CD14-positive monocyte (primary cell): ENCODE measurements around the gene NDUFB10. TPM values are rescaled to one million over a fixed set of nuclear protein-coding genes. Genes with fewer than 3 reads are reported as not detected.

Experiments
- DNase-seq, 3 donors: peaks; one replicate each; pipeline ENCODE4 v3.0.0-alpha.2; 2011 to 2022
- H2AFZ ChIP-seq: 2 replicates; pipeline ENCODE4 v1.6.0; 2012; ENCODE audit warnings: mild to moderate bottlenecking, low read depth, low read length, inconsistent platforms; ENCODE audit not compliant: insufficient read depth, poor library complexity, severe bottlenecking
- H3K27ac ChIP-seq, 2 donors: 1 replicate in 1 of 2; 2 replicates in 1 of 2; pipeline ENCODE4 v1.5.1; 2012 to 2013; ENCODE audit warnings: low read length in 2 of 2, control low read depth in 1 of 2, inconsistent platforms in 1 of 2, low read depth in 1 of 2, mild to moderate bottlenecking in 1 of 2
- H3K27me3 ChIP-seq, 2 donors: one replicate each; pipeline versions ENCODE4 v1.6.0 to v1.6.1; 2011 to 2013; ENCODE audit warnings: low read length in 2 of 2; ENCODE audit not compliant: control insufficient read depth in 2 of 2, insufficient read depth in 2 of 2
- H3K36me3 ChIP-seq, 2 donors: replicated peaks in 1 of 2; 1 replicate in 1 of 2; 2 replicates in 1 of 2; pipeline versions ENCODE4 v1.5.1 to v1.6.1; 2012 to 2013; ENCODE audit warnings: low read length in 2 of 2, control low read depth in 1 of 2, inconsistent platforms in 1 of 2, mild to moderate bottlenecking in 1 of 2; ENCODE audit not compliant: insufficient read depth in 2 of 2, control insufficient read depth in 1 of 2
- H3K4me1 ChIP-seq, 2 donors: 1 replicate in 1 of 2; 2 replicates in 1 of 2; pipeline versions ENCODE4 v1.5.1 to v1.6.1; 2012 to 2013; ENCODE audit warnings: low read length in 2 of 2, control low read depth in 1 of 2, inconsistent platforms in 1 of 2, mild to moderate bottlenecking in 1 of 2, moderate library complexity in 1 of 2; ENCODE audit not compliant: insufficient read depth in 2 of 2, control insufficient read depth in 1 of 2
- H3K4me2 ChIP-seq: replicated peaks from 2 replicates; pipeline ENCODE3; 2012; ENCODE audit warnings: low read length, moderate library complexity, mild to moderate bottlenecking; ENCODE audit not compliant: poor library complexity, severe bottlenecking; ENCODE audit errors: extremely low read depth
- H3K4me3 ChIP-seq, 3 experiments: fragments of 200-600 bp in 1 of 3; sonication (generic) in 1 of 3; replicated peaks in 1 of 3; 1 replicate in 2 of 3; 2 replicates in 1 of 3; pipeline ENCODE4 v1.5.1; 2011 to 2013; ENCODE audit warnings: low read length in 3 of 3, mild to moderate bottlenecking in 3 of 3, control low read depth in 2 of 3, low read depth in 2 of 3, inconsistent platforms in 1 of 3, moderate library complexity in 1 of 3
- H3K79me2 ChIP-seq: 2 replicates; pipeline ENCODE4 v1.6.0; 2012; ENCODE audit warnings: mild to moderate bottlenecking, control low read depth, inconsistent platforms, low read length, moderate library complexity; ENCODE audit not compliant: insufficient read depth
- H3K9ac ChIP-seq: 2 replicates; pipeline ENCODE4 v1.6.0; 2017; ENCODE audit warnings: low read length, mild to moderate bottlenecking; ENCODE audit not compliant: insufficient read depth, poor library complexity, severe bottlenecking
- H3K9me3 ChIP-seq, 2 donors: replicated peaks in 1 of 2; 1 replicate in 1 of 2; 2 replicates in 1 of 2; pipeline versions ENCODE4 v1.5.1 to v1.6.1; 2012 to 2013; ENCODE audit warnings: low read length in 2 of 2, control low read depth in 1 of 2; ENCODE audit not compliant: control insufficient read depth in 1 of 2, insufficient read depth in 1 of 2
- H4K20me1 ChIP-seq: 2 replicates; pipeline ENCODE4 v1.6.0; 2012; ENCODE audit warnings: mild to moderate bottlenecking, low read length, control low read depth, moderate library complexity; ENCODE audit not compliant: insufficient read depth
- H3K27ac Mint-ChIP-seq, 7 donors: one replicate each; pipeline ENCODE4 v1.8.0; 2020; ENCODE audit warnings: mild to moderate bottlenecking in 7 of 7, mixed read lengths in 7 of 7, moderate library complexity in 6 of 7, inconsistent platforms in 2 of 7
- H3K27me3 Mint-ChIP-seq, 3 donors: one replicate each; pipeline ENCODE4 v1.8.0; 2021 to 2022; ENCODE audit warnings: low read depth in 3 of 3, mild to moderate bottlenecking in 3 of 3, mixed read lengths in 3 of 3, moderate library complexity in 3 of 3, inconsistent platforms in 1 of 3
- H3K36me3 Mint-ChIP-seq, 2 donors: one replicate each; pipeline ENCODE4 v1.8.0; 2020; ENCODE audit warnings: mixed read lengths in 2 of 2, inconsistent platforms in 1 of 2, mild to moderate bottlenecking in 1 of 2
- H3K4me1 Mint-ChIP-seq: one replicate; pipeline ENCODE4 v1.8.0; 2020; ENCODE audit warnings: mild to moderate bottlenecking, mixed read lengths
- H3K4me3 Mint-ChIP-seq, 2 donors: one replicate each; pipeline ENCODE4 v1.8.0; 2020; ENCODE audit warnings: mild to moderate bottlenecking in 2 of 2, mixed read lengths in 2 of 2, moderate library complexity in 1 of 2
- H3K9me3 Mint-ChIP-seq, 7 donors: one replicate each; pipeline ENCODE4 v1.8.0; 2020 to 2022; ENCODE audit warnings: mixed read lengths in 7 of 7, mild to moderate bottlenecking in 6 of 7, moderate library complexity in 6 of 7, inconsistent platforms in 2 of 7
- WGBS: methylation state at CpG from one replicate; pipeline ENCODE4 v1.1.5; 2013; ENCODE audit warnings: missing lambda C conversion rate; ENCODE audit not compliant: insufficient coverage; 5-methylcytosine and 5-hydroxymethylcytosine counted together
- intact Hi-C, 2 donors: fragments of 100-400 bp; cut with micrococcal nuclease; formaldehyde crosslinking; loops; one replicate each; pipeline versions ENCODE4 v1.15.0 to v1.15.1; 2023
- polyA plus RNA-seq, 3 donors: library from polyadenylated mRNA; depleted of rRNA in 1 of 3; unstranded in 2 of 3; stranded (reverse) in 1 of 3; fragments of 300-500 nt in 2 of 3; fragments of >200 nt in 1 of 3; fragmentation: Illumina TruSeq in 2 of 3; gene quantifications; 1 replicate in 2 of 3; 2 replicates in 1 of 3; pipeline ENCODE4 v1.2.3, GENCODE V29; 2012 to 2021
- TF ChIP-seq, protein P1 (sequence below): fragments of 200-600 bp; IDR thresholded peaks from one replicate; pipeline ENCODE4 v1.8.0; 2022; ENCODE audit warnings: antibody characterized with exemption, mild to moderate bottlenecking

The NDUFB10 gene
- polyA plus RNA-seq, 3 donors: 121 to 215 (median 186) TPM

DNA sequence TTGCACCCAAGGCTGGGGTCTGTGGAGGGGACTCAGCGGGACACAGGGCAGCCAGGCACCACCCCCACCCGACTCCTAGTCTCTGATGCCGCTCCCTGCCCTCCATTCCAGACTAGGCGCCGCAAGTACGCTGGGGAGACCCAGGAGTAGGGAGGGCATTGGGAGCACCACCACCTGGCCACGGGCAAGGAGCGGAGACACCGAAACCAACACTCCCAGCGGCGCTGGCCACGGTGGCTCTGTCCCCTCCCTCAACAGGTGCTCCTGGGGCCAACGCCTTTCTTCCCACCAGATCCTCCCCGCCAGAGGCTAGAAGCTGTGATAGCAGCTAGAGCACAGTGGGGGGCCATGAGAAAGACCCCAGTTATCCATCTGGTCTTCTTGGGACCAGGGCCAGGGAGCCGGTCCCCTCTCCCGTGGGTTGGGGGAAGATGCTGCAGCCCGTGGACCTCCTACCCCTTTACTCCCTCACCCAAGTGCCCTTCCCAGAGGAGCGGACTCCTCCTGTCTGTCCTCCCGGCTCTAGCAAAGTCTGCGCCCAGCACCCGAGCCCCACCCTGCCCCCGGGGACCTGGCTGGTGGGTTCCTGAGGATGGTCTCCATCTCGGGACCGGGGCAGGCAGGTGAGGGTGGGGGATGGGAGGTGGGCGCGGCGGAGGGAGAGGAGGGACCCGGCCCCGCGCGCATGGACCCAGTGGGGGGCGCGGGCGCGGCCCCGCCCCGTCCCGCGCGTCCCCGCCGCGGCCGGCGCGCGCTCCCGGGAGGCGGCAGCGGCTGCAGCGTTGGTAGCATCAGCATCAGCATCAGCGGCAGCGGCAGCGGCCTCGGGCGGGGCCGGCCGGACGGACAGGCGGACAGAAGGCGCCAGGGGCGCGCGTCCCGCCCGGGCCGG lies 30.1 kb downstream of the NDUFB10 start, which contains the start of gene SYNGR3:
Gene SYNGR3, plus strand, starts transcription at position 762 of the 892 bp plus-strand sequence. CDS start 133 bp downstream, outside the sequence.
- peaks cover 0 to 16% (median 11%) of the 10 kb centered on the region in 7 donors for H3K9me3 Mint-ChIP-seq
- H3K9ac ChIP-seq: peak within 1 kb of the TSS; percentile 19

DNA sequence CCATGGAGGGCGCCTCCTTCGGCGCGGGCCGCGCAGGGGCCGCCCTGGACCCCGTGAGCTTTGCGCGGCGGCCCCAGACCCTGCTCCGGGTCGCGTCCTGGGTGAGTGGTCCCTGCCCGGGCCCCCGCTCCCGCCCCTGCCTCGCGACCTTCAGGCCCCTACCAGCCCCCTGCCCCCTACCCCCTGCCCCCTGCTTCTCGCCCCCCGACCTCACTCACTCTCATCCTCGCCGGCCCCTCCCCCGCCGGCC lies 30.7 kb downstream of the NDUFB10 start:
- H2AFZ ChIP-seq: no peak overlapping the region
- H3K9ac ChIP-seq: no peak overlapping the region
- intact Hi-C loops: no loop called here
- peaks cover 0 to 16% (median 11%) of the 10 kb centered on the region in 7 donors for H3K9me3 Mint-ChIP-seq
- no peak overlapping the region for H3K4me3 ChIP-seq
- no peak for DNase-seq
- peaks cover 7 to 8% of the 10 kb centered on the region in 2 donors for H3K9me3 ChIP-seq
- peak overlapping the region; percentile 34 for H3K4me2 ChIP-seq
- WGBS: 3% methylated on average over 11 of the region's 25 CpGs
- peaks cover 12 to 18% of the 10 kb centered on the region in 2 donors for H3K36me3 ChIP-seq
- TF ChIP-seq, protein P1, sequence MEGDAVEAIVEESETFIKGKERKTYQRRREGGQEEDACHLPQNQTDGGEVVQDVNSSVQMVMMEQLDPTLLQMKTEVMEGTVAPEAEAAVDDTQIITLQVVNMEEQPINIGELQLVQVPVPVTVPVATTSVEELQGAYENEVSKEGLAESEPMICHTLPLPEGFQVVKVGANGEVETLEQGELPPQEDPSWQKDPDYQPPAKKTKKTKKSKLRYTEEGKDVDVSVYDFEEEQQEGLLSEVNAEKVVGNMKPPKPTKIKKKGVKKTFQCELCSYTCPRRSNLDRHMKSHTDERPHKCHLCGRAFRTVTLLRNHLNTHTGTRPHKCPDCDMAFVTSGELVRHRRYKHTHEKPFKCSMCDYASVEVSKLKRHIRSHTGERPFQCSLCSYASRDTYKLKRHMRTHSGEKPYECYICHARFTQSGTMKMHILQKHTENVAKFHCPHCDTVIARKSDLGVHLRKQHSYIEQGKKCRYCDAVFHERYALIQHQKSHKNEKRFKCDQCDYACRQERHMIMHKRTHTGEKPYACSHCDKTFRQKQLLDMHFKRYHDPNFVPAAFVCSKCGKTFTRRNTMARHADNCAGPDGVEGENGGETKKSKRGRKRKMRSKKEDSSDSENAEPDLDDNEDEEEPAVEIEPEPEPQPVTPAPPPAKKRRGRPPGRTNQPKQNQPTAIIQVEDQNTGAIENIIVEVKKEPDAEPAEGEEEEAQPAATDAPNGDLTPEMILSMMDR: no peak
- peaks cover 35 to 52% (median 42%) of the 10 kb centered on the region in 3 donors for H3K27me3 Mint-ChIP-seq
- no peak overlapping the region for H3K4me3 Mint-ChIP-seq
- H3K27me3 ChIP-seq: peaks cover 20 to 33% of the 10 kb centered on the region in 2 donors
- no peaks in the 10 kb centered on the region for H3K79me2 ChIP-seq
- H4K20me1 ChIP-seq: peaks cover 2% of the 10 kb centered on the region
- H3K4me1 ChIP-seq: peaks cover 23% of the 10 kb centered on the region in 2 donors
- H3K4me1 Mint-ChIP-seq: peaks cover 20% of the 10 kb centered on the region
- no peak overlapping the region for H3K27ac Mint-ChIP-seq
- no peak overlapping the region for H3K27ac ChIP-seq
- H3K36me3 Mint-ChIP-seq: peaks cover 25 to 26% of the 10 kb centered on the region in 2 donors

More for the DNA sequence above, 30.1 kb downstream of the NDUFB10 start, which contains the start of gene SYNGR3:
- Histone ChIP-seq H3K27me3 (peaks cover 20 to 33% of the 10 kb centered on the region in 2 donors), H3K9me3 (peaks cover 7 to 8% of the 10 kb centered on the region in 2 donors), H2AFZ (peak within 1 kb of the TSS; percentile 54), H3K36me3 (peaks cover 12 to 18% of the 10 kb centered on the region in 2 donors), H3K79me2 (no peaks in the 10 kb centered on the region), H3K4me3 (peak within 1 kb of the TSS in 1 of 3 experiments; percentile 17), H3K27ac (no peak within 1 kb of the TSS), H3K4me1 (peaks cover 28 to 29% of the 10 kb centered on the region in 2 donors), H4K20me1 (peaks cover 7% of the 10 kb centered on the region), H3K4me2 (peak within 1 kb of the TSS; percentile 34)
- Mint-ChIP-seq H3K4me1 (peaks cover 26% of the 10 kb centered on the region), H3K36me3 (peaks cover 25 to 28% of the 10 kb centered on the region in 2 donors), H3K27me3 (peaks cover 35 to 52% (median 45%) of the 10 kb centered on the region in 3 donors), H3K27ac (peak within 1 kb of the TSS in 2 of 7 donors; percentile 56 to 69), H3K4me3 (peak within 1 kb of the TSS; percentile 27 to 79)
- WGBS: 9% methylated on average over 55 of the region's 67 CpGs
- TF ChIP-seq, protein P1: no peak
- DNase-seq: no peak
- intact Hi-C loops: no loop called here
